C4-2B (cell line): ENCODE results near the gene CTNNA1.
"Not testable (repeated sequence)": the region's sequence is repeated elsewhere in the genome, so short reads cannot be mapped to it uniquely, and the experiment has no call there.

ENCODE experiments used
- H3K27ac ChIP-seq: fragments of 450-650 bp; 2 replicates; pipeline ENCODE4 v1.5.1; 2017
- CTCF ChIP-seq: fragments of 450-650 bp; conservative IDR thresholded peaks from 2 replicates; pipeline ENCODE4 v1.5.1; 2017; ENCODE audit warnings: mild to moderate bottlenecking
- ZFX ChIP-seq: fragments of 450-650 bp; IDR thresholded peaks from 2 replicates; pipeline ENCODE4 v1.6.1; 2017

Gene CTNNA1

GRCh38 chr5:138737494-138738265, 15.5 kb upstream of the CTNNA1 start:
- TF ChIP-seq ZFX (no peak), CTCF (no peak)
- no peak overlapping the region for H3K27ac ChIP-seq

- no peak for TF ChIP-seq ZFX
- no peak for TF ChIP-seq CTCF
- H3K27ac ChIP-seq, result no peak overlapping the region
Measured at GRCh38 chr5:138738399-138738798, 14.8 kb upstream of the CTNNA1 start.

- TF ChIP-seq ZFX (no peak), CTCF (no peak)
- no peak overlapping the region for H3K27ac ChIP-seq
Measured at GRCh38 chr5:138739938-138740337, 13.3 kb upstream of the CTNNA1 start.

- TF ChIP-seq ZFX (no peak), CTCF (no peak)
- H3K27ac ChIP-seq, result no peak overlapping the region
Measured at GRCh38 chr5:138743484-138743883, 9.7 kb upstream of the CTNNA1 start.

- no peak overlapping the region for H3K27ac ChIP-seq
- TF ChIP-seq CTCF, result no peak
- no peak for TF ChIP-seq ZFX
Measured at GRCh38 chr5:138745268-138745667, 8.0 kb upstream of the CTNNA1 start.

GRCh38 chr5:138748630-138749081, 4.6 kb upstream of the CTNNA1 start:
- TF ChIP-seq ZFX, result no peak
- TF ChIP-seq CTCF, result no peak

GRCh38 chr5:138751344-138751743, 1.9 kb upstream of the CTNNA1 start:
- H3K27ac ChIP-seq, result not testable (repeated sequence)

More at GRCh38 chr5:138748630-138749081, 4.6 kb upstream of the CTNNA1 start:
- H3K27ac ChIP-seq, result no peak overlapping the region
